HFFc6 (cell line): ENCODE data around the gene GJC2. TPM values are rescaled to one million over a fixed set of nuclear protein-coding genes. Genes with fewer than 3 reads are reported as not detected.
"Not testable (repeated sequence)": the region's sequence is repeated elsewhere in the genome, so short reads cannot be mapped to it uniquely, and the experiment has no call there.

Experiments
- DNase-seq: peaks from one replicate; pipeline ENCODE4 v3.0.0-alpha.2; 2018
- H3K27ac Mint-ChIP-seq: 2 replicates; pipeline ENCODE4 v1.8.0; 2020; ENCODE audit warnings: mild to moderate bottlenecking, mixed read lengths
- H3K27me3 Mint-ChIP-seq: 2 replicates; pipeline ENCODE4 v1.8.0; 2021; ENCODE audit warnings: mild to moderate bottlenecking, moderate library complexity, mixed read lengths; ENCODE audit not compliant: insufficient read depth
- H3K36me3 Mint-ChIP-seq: 2 replicates; pipeline ENCODE4 v1.8.0; 2021; ENCODE audit warnings: low read depth, mixed read lengths
- H3K4me1 Mint-ChIP-seq: 2 replicates; pipeline ENCODE4 v1.8.0; 2020; ENCODE audit warnings: low read depth, mixed read lengths
- H3K4me3 Mint-ChIP-seq: 2 replicates; pipeline ENCODE4 v1.8.0; 2020; ENCODE audit warnings: mild to moderate bottlenecking, moderate library complexity, mixed read lengths
- H3K9me3 Mint-ChIP-seq: 2 replicates; pipeline ENCODE4 v1.8.0; 2020; ENCODE audit warnings: mild to moderate bottlenecking, mixed read lengths
- CTCF ChIP-seq: fragments of 200-600 bp; sonication (generic); IDR thresholded peaks from 2 replicates; pipeline ENCODE4 v1.5.0; 2021; ENCODE audit warnings: antibody characterized with exemption, mild to moderate bottlenecking
- total RNA-seq, 6 experiments: library from RNA; stranded (reverse); fragmentation: NEBNext Ultra II Directional; extraction: Animal tissue kit (Norgen Biotek cat#: 25700); gene quantifications; 2 replicates in 1 of 6; 3 replicates in 5 of 6; pipeline ENCODE4 v1.2.3, GENCODE V29; 2021

GJC2 gene
- total RNA-seq, 6 experiments from 2014 or later = 1.1 to 2.3 (median 1.2) TPM

- H3K4me3 Mint-ChIP-seq = no peak overlapping the region
- peaks cover 1% of the 10 kb centered on the region; the same call in 1 of the 2 replicates for H3K27me3 Mint-ChIP-seq
- peaks cover 19% of the 10 kb centered on the region for H3K4me1 Mint-ChIP-seq
- H3K9me3 Mint-ChIP-seq = no peaks in the 10 kb centered on the region
- DNase-seq = no peak
- TF ChIP-seq CTCF = no peak
- H3K36me3 Mint-ChIP-seq = 0 out of 2 replicates have a peak, but pooled peaks cover 4% of the 10 kb centered on the region
- H3K27ac Mint-ChIP-seq = no peak overlapping the region
These were observed 19.6 kb downstream of the GJC2 start for GRCh38 chr1:228169345-228169744.

- Mint-ChIP-seq H3K4me3 (no peak overlapping the region), H3K36me3 (no peaks in the 10 kb centered on the region), H3K27ac (no peak overlapping the region), H3K9me3 (no peaks in the 10 kb centered on the region), H3K4me1 (peaks cover 12% of the 10 kb centered on the region), H3K27me3 (peaks cover 1% of the 10 kb centered on the region; the same call in 1 of the 2 replicates)
- DNase-seq = no peak
- no peak for TF ChIP-seq CTCF
These were observed 20.9 kb downstream of the GJC2 start for GRCh38 chr1:228170666-228171065.

GRCh38 chr1:228171221-228171891 lies 21.6 kb downstream of the GJC2 start:
- no peak for DNase-seq
- Mint-ChIP-seq H3K27me3 (peaks cover 1% of the 10 kb centered on the region; the same call in 1 of the 2 replicates), H3K36me3 (no peaks in the 10 kb centered on the region), H3K4me3 (no peak overlapping the region), H3K4me1 (peaks cover 12% of the 10 kb centered on the region), H3K27ac (no peak overlapping the region), H3K9me3 (no peaks in the 10 kb centered on the region)
- no peak for TF ChIP-seq CTCF

- no peak for TF ChIP-seq CTCF
- H3K9me3 Mint-ChIP-seq = no peaks in the 10 kb centered on the region
- no peak overlapping the region for H3K27ac Mint-ChIP-seq
- no peak for DNase-seq
- H3K36me3 Mint-ChIP-seq = no peaks in the 10 kb centered on the region
- H3K4me3 Mint-ChIP-seq = no peak overlapping the region
- peaks cover 1% of the 10 kb centered on the region; the same call in 1 of the 2 replicates for H3K27me3 Mint-ChIP-seq
- H3K4me1 Mint-ChIP-seq = 0 out of 2 replicates have a peak, but pooled peaks cover 1% of the 10 kb centered on the region
These were observed 23.1 kb downstream of the GJC2 start for GRCh38 chr1:228172591-228173527.

GRCh38 chr1:228173528-228174481 lies 24.1 kb downstream of the GJC2 start:
- not testable (repeated sequence) for H3K27ac Mint-ChIP-seq, H3K9me3 Mint-ChIP-seq, H3K4me1 Mint-ChIP-seq, DNase-seq, H3K27me3 Mint-ChIP-seq, H3K36me3 Mint-ChIP-seq, H3K4me3 Mint-ChIP-seq
